Endodermal cell (in vitro differentiated cells): Measurements from ENCODE around the gene VSX2. TPM values are rescaled to one million over a fixed set of nuclear protein-coding genes. Genes with fewer than 3 reads are reported as not detected.

Experiments used
- DNase-seq: peaks from one replicate; pipeline ENCODE4 v3.0.0-alpha.2; 2017
- H3K27ac ChIP-seq: 2 replicates; pipeline ENCODE4 v1.5.1; 2013; ENCODE audit warnings: mild to moderate bottlenecking, low read depth, low read length, moderate library complexity
- H3K27me3 ChIP-seq: 2 replicates; pipeline ENCODE4 v1.6.1; 2013; ENCODE audit warnings: mild to moderate bottlenecking, low read length, moderate library complexity; ENCODE audit not compliant: insufficient read depth, control insufficient read depth, poor library complexity, severe bottlenecking
- H3K36me3 ChIP-seq: 2 replicates; pipeline ENCODE4 v1.7.0; 2013; ENCODE audit warnings: mild to moderate bottlenecking, low read length, moderate library complexity; ENCODE audit not compliant: control insufficient read depth, insufficient read depth
- H3K4me1 ChIP-seq: one replicate; pipeline ENCODE4 v1.7.0; 2013; ENCODE audit warnings: low read length; ENCODE audit not compliant: control insufficient read depth, insufficient read depth
- H3K4me3 ChIP-seq: 2 replicates; pipeline ENCODE4 v1.5.1; 2013; ENCODE audit warnings: mild to moderate bottlenecking, low read length, moderate library complexity
- H3K9ac ChIP-seq: 2 replicates; pipeline ENCODE4 v1.6.1; 2013; ENCODE audit warnings: mild to moderate bottlenecking, low read length, moderate library complexity; ENCODE audit not compliant: poor library complexity, severe bottlenecking; ENCODE audit errors: extremely low read depth
- H3K9me3 ChIP-seq: 2 replicates; pipeline ENCODE4 v1.6.1; 2013; ENCODE audit warnings: mild to moderate bottlenecking, low read length, moderate library complexity; ENCODE audit not compliant: control insufficient read depth
- H3K27ac Mint-ChIP-seq: 2 replicates; pipeline ENCODE4 v1.8.0; 2020; ENCODE audit warnings: mixed read lengths
- H3K27me3 Mint-ChIP-seq: 2 replicates; pipeline ENCODE4 v1.8.0; 2021; ENCODE audit warnings: mild to moderate bottlenecking, mixed read lengths; ENCODE audit not compliant: insufficient read depth
- H3K36me3 Mint-ChIP-seq: 2 replicates; pipeline ENCODE4 v1.8.0; 2020; ENCODE audit warnings: low read depth, mixed read lengths
- H3K4me1 Mint-ChIP-seq: 2 replicates; pipeline ENCODE4 v1.8.0; 2020; ENCODE audit warnings: mixed read lengths
- H3K4me3 Mint-ChIP-seq: 2 replicates; pipeline ENCODE4 v1.8.0; 2020; ENCODE audit warnings: mild to moderate bottlenecking, moderate library complexity, mixed read lengths
- H3K9me3 Mint-ChIP-seq: 2 replicates; pipeline ENCODE4 v1.8.0; 2020; ENCODE audit warnings: mild to moderate bottlenecking, mixed read lengths
- WGBS, 2 experiments: methylation state at CpG; one replicate each; pipeline versions ENCODE4 v1.1.5 to v1.1.7; 2013; ENCODE audit warnings: missing lambda C conversion rate in 2 of 2, mixed read lengths in 1 of 2; ENCODE audit not compliant: insufficient coverage in 1 of 2, insufficient read length in 1 of 2; 5-methylcytosine and 5-hydroxymethylcytosine counted together
- total RNA-seq, 2 donors: library from RNA; stranded (reverse); fragmentation: NEBNext Ultra II Directional in 1 of 2; extraction: Animal tissue kit (Norgen Biotek cat#: 25700) in 1 of 2; gene quantifications; 2 replicates in 1 of 2; 3 replicates in 1 of 2; pipeline ENCODE4 v1.2.1, GENCODE V29; 2021
- TF ChIP-seq, protein P1 (sequence below): fragments of 200-600 bp; sonication (generic); conservative IDR thresholded peaks from 2 replicates; pipeline ENCODE4 v1.5.0; 2021; ENCODE audit warnings: antibody characterized with exemption, mild to moderate bottlenecking

Gene VSX2
- total RNA-seq, 2 donors from 2014 or later, result not detected

DNA sequence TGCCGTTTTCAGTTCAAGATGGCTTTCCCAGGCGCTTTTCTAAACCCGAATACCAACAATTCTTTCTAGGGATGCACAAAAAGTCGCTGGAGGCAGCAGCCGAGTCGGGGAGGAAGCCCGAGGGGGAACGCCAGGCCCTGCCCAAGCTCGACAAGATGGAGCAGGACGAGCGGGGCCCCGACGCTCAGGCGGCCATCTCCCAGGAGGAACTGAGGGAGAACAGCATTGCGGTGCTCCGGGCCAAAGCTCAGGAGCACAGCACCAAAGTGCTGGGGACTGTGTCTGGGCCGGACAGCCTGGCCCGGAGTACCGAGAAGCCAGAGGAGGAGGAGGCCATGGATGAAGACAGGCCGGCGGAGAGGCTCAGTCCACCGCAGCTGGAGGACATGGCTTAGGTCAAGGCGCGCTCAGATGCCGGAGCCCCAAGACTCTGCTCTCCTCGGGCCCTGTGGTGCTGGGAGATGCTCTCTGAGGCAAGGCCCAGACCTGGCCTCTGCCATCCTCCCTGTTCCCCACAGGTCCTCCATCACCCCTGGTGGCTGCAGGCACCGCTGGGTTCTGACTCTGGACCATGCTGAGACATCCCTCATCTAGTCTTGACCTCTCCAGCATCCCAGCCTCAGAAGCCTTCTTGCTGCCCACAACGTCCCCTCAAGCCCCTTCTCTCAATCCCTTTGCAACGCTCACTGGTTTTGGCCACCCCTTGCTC is 21.4 kb downstream of the VSX2 start:
- no peak for DNase-seq
- Mint-ChIP-seq H3K27me3 (peaks cover 41% of the 10 kb centered on the region), H3K4me3 (no peak overlapping the region), H3K4me1 (no peaks in the 10 kb centered on the region), H3K36me3 (no peaks in the 10 kb centered on the region), H3K9me3 (no peaks in the 10 kb centered on the region), H3K27ac (no peak overlapping the region)
- H3K27me3 ChIP-seq, result peaks cover 32% of the 10 kb centered on the region
- H3K4me3 ChIP-seq, result no peak overlapping the region
- TF ChIP-seq, protein P1, sequence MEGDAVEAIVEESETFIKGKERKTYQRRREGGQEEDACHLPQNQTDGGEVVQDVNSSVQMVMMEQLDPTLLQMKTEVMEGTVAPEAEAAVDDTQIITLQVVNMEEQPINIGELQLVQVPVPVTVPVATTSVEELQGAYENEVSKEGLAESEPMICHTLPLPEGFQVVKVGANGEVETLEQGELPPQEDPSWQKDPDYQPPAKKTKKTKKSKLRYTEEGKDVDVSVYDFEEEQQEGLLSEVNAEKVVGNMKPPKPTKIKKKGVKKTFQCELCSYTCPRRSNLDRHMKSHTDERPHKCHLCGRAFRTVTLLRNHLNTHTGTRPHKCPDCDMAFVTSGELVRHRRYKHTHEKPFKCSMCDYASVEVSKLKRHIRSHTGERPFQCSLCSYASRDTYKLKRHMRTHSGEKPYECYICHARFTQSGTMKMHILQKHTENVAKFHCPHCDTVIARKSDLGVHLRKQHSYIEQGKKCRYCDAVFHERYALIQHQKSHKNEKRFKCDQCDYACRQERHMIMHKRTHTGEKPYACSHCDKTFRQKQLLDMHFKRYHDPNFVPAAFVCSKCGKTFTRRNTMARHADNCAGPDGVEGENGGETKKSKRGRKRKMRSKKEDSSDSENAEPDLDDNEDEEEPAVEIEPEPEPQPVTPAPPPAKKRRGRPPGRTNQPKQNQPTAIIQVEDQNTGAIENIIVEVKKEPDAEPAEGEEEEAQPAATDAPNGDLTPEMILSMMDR, result no peak
- no peaks in the 10 kb centered on the region for H3K9me3 ChIP-seq
- WGBS, 2 experiments, result 92 to 94% methylated on average over 15 to 29 of the region's 29 CpGs
- no peak overlapping the region for H3K27ac ChIP-seq
- no peak overlapping the region for H3K9ac ChIP-seq
- no peaks in the 10 kb centered on the region for H3K4me1 ChIP-seq
- no peaks in the 10 kb centered on the region for H3K36me3 ChIP-seq

DNA sequence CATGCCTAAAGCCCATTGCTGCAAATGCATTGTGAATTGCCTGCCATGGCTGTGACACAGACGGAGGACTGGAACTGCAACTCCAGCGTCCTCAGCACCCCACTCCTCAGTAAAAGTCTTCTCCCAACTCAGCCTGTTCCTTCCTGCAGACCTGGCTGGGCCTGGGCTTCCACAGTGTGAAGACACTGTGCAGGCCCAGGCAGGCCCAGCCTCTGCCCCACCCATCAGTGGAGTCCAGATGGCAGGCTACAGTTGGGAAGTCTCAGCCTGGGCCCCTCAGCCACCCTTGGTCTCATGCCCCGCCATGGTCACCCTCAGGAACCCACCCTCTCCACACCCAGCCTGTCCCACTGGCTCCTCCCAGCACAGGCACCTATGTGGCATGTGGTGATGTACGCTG is 22.0 kb downstream of the VSX2 start:
- no peak for DNase-seq
- H3K4me3 Mint-ChIP-seq, result no peak overlapping the region
- H3K36me3 ChIP-seq, result no peaks in the 10 kb centered on the region
- no peak overlapping the region for H3K27ac Mint-ChIP-seq
- H3K27me3 Mint-ChIP-seq, result peaks cover 39% of the 10 kb centered on the region
- TF ChIP-seq, protein P1, result no peak
- H3K4me1 ChIP-seq, result no peaks in the 10 kb centered on the region
- H3K27ac ChIP-seq, result no peak overlapping the region
- no peaks in the 10 kb centered on the region for H3K9me3 Mint-ChIP-seq
- H3K9ac ChIP-seq, result no peak overlapping the region
- no peaks in the 10 kb centered on the region for H3K4me1 Mint-ChIP-seq
- no peaks in the 10 kb centered on the region for H3K9me3 ChIP-seq
- no peak overlapping the region for H3K4me3 ChIP-seq
- H3K36me3 Mint-ChIP-seq, result no peaks in the 10 kb centered on the region
- H3K27me3 ChIP-seq, result peaks cover 32% of the 10 kb centered on the region
- 87 to 94% methylated on average over 3 to 4 of the region's 4 CpGs for WGBS, 2 experiments

DNA sequence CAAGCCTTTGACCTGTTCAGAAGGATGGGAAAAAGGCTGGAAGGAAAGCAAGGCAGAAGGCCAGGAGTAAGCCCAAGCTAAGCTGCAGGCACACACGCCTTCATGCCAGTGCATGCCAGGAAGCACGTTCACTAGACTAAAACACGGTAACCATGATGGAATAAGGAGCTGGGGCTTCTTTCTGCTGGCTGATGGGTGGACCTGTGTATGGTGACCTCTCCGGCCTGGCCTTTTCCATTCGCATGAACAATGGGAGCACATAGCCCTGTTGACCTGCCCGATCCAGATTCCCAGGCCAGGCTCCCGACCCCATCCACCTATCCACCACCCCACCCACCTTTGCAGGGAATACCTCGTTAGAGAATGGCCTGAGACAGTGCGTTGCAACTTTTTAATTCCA is 22.8 kb downstream of the VSX2 start:
- no peaks in the 10 kb centered on the region for H3K36me3 Mint-ChIP-seq
- no peaks in the 10 kb centered on the region for H3K4me1 Mint-ChIP-seq
- H3K27me3 Mint-ChIP-seq, result peaks cover 32% of the 10 kb centered on the region
- H3K36me3 ChIP-seq, result no peaks in the 10 kb centered on the region
- H3K4me3 ChIP-seq, result no peak overlapping the region
- no peak overlapping the region for H3K9ac ChIP-seq
- no peak overlapping the region for H3K4me3 Mint-ChIP-seq
- no peaks in the 10 kb centered on the region for H3K4me1 ChIP-seq
- no peaks in the 10 kb centered on the region for H3K9me3 Mint-ChIP-seq
- no peak overlapping the region for H3K27ac ChIP-seq
- H3K27ac Mint-ChIP-seq, result no peak overlapping the region
- peaks cover 29% of the 10 kb centered on the region for H3K27me3 ChIP-seq
- no peak for DNase-seq
- TF ChIP-seq, protein P1, result no peak
- H3K9me3 ChIP-seq, result no peaks in the 10 kb centered on the region
- WGBS, 2 experiments, result 90 to 93% methylated on average over 3 to 9 of the region's 9 CpGs
